ENCODE data around the gene MACO1.

MACO1 gene

DNA sequence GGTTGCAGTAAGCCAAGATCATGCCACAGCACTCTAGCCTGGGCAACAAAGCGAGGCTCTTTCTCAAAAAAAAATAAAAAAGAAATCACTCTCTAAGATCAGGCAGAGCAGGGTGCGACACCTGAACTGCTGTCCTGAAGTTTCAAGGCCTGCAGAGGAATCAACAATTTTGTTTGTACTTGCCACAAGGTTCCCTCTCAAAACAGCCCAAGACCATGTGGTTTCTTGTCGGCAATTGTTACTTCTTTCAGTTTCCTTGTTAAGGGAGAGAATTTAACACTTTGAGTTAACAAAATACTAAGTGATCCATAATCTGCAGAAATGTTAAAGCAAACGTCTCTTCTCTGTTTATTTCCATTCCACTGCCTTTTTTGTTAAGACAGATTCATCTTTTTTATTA lies 36.5 kb downstream of the MACO1 start:
- no peak overlapping the region for H3K4me3 ChIP-seq (ENCODE audit: low read length)
- no peak for DNase-seq (ENCODE audit: low read depth)
- TF ChIP-seq CTCF (conservative IDR thresholded peaks at IDR 0.05; ENCODE audit: low read length) = no peak

- no peak for DNase-seq (ENCODE audit: low read depth)
- TF ChIP-seq CTCF (conservative IDR thresholded peaks at IDR 0.05; ENCODE audit: low read length) = no peak
- no peak overlapping the region for H3K4me3 ChIP-seq (ENCODE audit: low read length)
These were observed 36.9 kb downstream of the MACO1 start for GRCh38 chr1:25467616-25468015.

- peak; percentile 16 for DNase-seq (ENCODE audit: low read depth)
These were observed 37.3 kb downstream of the MACO1 start for GRCh38 chr1:25468033-25468432.

GRCh38 chr1:25469177-25469576 lies 38.5 kb downstream of the MACO1 start:
- TF ChIP-seq CTCF (conservative IDR thresholded peaks at IDR 0.05; ENCODE audit: low read length) = no peak
- no peak overlapping the region for H3K4me3 ChIP-seq (ENCODE audit: low read length)
- peak; percentile 18 for DNase-seq (ENCODE audit: low read depth)

More at GRCh38 chr1:25468033-25468432, 37.3 kb downstream of the MACO1 start:
- H3K4me3 ChIP-seq (ENCODE audit: low read length) = no peak overlapping the region
- TF ChIP-seq CTCF (conservative IDR thresholded peaks at IDR 0.05; ENCODE audit: low read length) = no peak

GRCh38 chr1:25472471-25472870 lies 41.8 kb downstream of the MACO1 start:
- no peak overlapping the region for H3K4me3 ChIP-seq (ENCODE audit: low read length)
- no peak for DNase-seq (ENCODE audit: low read depth)
- no peak for TF ChIP-seq CTCF (conservative IDR thresholded peaks at IDR 0.05; ENCODE audit: low read length)

DNA sequence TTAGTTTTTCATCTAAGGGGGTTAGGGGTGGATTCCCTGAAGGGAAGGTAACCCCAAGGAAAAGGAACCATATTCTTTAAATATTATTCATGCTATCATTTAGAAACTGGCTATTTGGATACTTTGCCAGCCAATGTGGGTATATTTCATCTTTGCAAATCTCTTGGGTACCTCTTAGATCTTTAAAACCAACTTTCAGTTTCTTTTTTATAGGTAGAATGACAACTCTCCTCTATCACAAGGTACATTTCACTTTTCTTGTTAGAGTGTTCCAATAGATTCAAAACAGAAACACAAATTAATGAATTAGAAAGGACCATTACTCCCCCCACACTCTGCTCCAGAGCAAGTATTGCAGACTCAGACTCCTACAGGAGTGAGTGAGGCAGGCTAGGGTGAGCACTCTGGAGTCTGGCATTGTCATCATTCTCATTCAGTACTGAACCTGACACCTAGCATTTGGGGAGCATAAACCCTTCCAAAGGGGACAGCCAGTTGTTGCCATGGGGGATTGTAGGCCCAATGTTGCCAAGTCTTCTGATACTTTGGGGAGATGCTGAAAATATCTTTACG lies 43.0 kb downstream of the MACO1 start:
- no peak for TF ChIP-seq CTCF (conservative IDR thresholded peaks at IDR 0.05; ENCODE audit: low read length)
- no peak overlapping the region for H3K4me3 ChIP-seq (ENCODE audit: low read length)
- DNase-seq (ENCODE audit: low read depth) = no peak

GRCh38 chr1:25474439-25475047 lies 43.8 kb downstream of the MACO1 start:
- no peak for DNase-seq (ENCODE audit: low read depth)
- no peak for TF ChIP-seq CTCF (conservative IDR thresholded peaks at IDR 0.05; ENCODE audit: low read length)
- H3K4me3 ChIP-seq (ENCODE audit: low read length) = no peak overlapping the region
